EH (cell line): ENCODE results near the gene HDAC7.
"Not testable (repeated sequence)": the region's sequence is repeated elsewhere in the genome, so short reads cannot be mapped to it uniquely, and the experiment has no call there.

Experiments
- DNase-seq: peaks from one replicate; pipeline ENCODE4 v3.0.0-alpha.2; 2015; ENCODE audit warnings: low read depth

HDAC7 gene

DNA sequence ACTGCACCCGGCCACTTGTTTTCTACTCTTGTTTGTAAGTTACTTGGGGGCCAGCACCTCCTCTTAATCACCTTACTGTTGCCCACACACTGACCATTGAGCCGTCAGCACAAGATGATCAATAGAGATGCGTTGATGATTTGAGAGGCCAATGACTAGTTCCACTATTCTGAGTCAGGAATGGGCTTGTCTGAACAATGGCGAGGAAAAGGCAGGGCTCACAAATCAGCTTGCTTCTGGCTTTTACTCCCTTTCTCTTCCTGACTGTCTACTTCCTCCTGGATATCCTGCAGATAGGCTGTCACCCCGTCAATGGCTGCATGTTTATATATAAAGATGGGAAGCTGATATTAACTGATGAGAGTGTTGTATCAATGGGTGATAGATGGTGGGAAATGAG, 29.1 kb upstream of the HDAC7 start:
- no peak for DNase-seq

DNA sequence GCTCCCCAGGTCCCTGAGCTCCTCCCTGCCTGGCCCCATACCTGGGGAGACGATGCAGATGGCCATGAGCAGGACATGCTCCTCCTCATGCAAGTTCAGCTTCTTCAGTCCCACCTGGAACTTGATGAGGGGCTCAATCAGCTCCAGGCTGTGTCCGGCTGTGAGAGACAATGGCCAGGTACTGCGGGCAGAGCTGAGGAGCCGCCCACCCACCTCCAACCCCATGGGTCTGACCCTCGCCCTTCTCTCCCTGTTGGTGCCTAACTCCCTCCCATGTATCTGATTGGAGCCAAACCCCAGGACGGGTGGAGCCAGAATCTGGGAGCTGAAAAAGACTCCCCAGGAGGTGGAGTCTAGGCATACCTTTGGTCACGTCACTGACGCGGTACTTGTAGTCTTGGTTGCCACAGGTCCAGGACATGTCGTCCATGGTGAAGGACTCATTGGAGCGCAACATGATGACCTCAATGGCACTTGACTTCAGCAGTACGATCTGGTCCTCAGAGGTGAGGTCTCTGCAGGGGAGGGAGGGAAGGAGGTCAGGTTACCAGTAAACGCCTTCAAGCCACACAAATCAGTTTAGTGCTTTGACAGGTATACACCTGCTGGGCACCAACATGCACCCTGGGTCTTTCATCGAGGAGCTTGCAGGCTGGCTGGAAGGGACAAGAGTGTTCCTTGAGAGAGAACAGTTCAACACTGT, 26.7 kb upstream of the HDAC7 start:
- no peak for DNase-seq

DNA sequence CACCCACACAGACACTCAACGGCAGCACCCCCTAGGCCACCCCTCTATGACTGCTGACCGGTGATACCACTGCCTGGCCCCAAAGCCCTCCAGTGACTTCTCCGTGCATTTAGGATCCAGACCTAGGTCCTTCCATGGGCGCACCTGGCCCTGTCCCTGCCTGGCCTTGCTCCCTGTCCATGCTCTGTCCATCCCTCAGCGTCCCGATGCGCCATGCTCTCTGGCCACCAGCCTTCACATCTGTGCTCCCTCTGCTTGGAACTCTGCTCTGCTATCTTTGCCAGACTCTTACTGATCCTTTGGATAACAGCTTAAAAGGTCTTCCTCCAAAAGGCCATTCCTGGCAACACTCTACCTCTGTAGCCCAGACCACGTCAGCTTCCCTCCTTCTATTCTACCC, 25.4 kb upstream of the HDAC7 start:
- no peak for DNase-seq

DNA sequence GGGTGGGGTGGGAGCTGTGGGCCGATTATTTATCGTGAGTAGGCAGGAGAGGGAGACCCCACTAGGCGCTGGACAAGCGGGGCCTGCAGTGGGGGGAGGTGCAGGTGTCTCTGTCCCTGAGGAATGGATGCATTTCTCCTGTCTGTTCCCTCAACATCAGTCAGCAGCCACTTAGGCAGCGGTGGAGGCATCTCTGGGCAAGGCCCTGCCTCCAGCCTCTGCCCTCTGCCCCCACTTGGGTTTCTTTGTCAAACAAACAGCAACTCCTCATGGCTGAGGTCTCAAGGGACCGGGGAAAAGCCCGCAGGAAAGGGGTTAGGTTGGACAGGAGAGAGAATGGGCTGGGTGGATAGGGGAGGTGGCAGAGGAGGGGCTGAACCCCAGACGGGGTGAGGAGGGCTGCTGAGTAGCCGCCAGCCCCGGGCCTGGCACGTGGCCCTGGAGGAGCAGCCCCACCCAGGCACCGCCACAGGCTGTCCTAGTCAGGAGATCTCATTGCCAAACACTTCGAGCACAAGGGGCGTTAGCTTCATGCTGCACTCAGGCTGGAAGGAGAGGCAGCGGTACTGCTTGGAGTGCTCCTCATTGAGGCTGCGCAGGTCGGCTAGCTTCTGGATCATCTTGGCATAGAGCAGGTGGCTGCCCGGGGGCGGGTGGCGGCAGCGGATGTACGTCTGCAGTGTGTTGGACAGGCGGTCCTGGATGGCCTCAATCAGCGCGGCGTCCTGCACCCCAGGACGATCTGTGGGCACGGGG, 24.7 kb upstream of the HDAC7 start:
- DNase-seq: no peak

DNA sequence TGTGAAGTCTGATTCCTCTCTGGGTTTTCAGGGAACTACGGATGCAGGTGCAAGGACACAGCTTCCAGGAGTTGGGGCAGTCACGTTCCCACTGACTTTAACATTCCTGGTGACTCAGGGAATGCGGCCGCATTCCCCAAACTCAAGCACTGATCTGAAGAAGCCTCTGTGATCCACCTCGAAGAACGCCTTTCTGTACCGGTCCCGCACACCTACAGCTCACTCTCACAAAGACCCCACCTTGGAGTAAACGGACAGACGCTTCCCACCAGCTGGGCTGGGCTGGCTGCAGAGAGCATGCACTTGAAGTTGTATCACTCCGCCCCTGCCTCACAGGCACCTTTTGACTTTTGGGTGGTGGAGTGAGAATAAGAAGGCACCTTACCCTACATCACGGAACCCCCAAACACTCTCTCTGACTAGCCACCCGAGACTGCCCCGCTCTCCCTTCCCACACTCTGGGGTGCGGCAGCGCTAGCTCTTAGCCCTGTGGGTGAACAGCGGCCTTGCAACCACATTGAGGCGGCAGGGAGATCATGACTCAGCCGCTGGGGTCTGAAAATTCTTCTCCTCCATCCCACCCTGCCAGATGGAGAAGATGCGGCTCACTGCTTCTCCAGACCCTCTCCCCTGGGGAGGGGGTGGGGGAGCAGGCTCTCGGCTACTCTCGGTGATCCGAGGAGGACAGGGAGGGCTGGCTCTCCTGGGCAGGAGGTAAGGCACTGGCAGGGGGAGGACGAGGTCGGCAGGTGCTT, 23.7 kb upstream of the HDAC7 start:
- DNase-seq: peak; percentile 26

DNA sequence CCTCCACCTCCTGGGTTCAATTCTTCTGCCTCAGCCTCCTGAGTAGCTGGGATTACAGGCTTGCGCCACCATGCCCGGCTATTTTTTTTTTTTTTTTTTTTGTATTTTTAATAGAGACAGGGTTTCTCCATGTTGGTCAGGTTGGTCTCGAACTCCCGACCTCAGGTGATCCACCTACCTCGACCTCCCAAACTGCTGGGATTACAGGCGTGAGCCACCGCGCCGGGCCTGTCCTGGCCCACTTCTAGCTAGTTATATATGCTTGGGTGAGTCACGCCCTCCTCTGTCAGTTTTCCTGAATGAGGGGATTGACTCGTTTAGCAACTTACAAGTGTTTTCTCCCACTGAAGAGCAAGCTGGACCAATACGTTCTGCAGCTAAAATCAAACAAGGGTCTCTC, 22.8 kb upstream of the HDAC7 start:
- not testable (repeated sequence) for DNase-seq

DNA sequence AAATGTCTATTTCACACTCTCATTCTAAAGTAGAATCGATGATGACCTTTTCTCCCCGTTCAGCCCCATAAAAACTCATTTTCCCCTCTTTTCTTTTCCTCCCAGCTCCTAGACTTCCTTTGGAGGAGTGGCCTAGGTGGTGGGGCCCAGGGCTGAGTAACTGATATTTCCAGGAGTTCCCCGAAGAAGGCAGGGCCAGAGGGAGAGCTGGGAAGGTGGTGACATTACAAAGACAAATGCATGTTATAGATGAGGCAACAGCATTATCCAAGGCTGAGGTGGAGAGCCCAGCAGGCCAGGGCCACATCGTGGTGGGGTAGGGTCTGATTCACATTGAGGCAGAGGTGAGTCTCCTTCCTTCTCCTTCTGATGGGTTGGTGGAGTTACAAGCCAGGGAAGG, 22.2 kb upstream of the HDAC7 start:
- peak; percentile 21 for DNase-seq

DNA sequence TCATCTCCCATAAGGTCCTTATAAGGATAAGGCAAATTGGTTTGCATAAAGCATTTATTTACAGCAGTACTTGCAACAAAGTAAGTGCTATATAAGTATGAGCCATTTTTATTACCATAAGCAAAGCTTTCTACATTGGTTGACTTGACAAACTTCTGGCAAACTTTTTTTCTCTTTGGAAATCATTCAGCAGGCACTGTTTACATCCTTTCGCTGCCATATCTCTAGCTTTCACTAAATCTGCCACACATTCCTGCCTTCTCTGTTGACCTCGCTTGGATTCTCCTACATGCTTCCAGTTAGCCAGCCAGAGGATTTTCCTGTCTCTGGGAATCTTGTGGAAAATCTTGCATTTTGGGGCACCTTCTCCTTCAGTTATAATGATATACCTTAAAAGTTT, 21.8 kb upstream of the HDAC7 start:
- peak; percentile 33 for DNase-seq

DNA sequence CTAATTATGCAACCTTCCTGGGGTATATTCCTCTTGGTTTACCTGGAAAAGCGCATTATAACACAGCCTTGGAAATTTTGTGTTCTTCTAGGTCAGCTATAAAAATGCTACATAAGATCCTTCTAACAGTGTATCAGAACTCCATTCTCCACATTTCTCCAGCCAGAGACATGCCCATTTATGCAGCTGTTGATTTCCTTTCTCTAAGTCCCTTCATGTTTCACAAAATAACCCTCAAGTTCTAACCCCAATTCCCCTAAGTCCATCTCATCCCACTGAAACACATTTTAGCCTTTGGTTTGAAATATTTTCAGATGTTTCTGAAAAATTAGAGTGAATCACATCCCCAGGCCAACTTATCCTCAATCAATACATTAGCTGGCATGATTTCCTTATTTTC, 20.9 kb upstream of the HDAC7 start:
- no peak for DNase-seq

DNA sequence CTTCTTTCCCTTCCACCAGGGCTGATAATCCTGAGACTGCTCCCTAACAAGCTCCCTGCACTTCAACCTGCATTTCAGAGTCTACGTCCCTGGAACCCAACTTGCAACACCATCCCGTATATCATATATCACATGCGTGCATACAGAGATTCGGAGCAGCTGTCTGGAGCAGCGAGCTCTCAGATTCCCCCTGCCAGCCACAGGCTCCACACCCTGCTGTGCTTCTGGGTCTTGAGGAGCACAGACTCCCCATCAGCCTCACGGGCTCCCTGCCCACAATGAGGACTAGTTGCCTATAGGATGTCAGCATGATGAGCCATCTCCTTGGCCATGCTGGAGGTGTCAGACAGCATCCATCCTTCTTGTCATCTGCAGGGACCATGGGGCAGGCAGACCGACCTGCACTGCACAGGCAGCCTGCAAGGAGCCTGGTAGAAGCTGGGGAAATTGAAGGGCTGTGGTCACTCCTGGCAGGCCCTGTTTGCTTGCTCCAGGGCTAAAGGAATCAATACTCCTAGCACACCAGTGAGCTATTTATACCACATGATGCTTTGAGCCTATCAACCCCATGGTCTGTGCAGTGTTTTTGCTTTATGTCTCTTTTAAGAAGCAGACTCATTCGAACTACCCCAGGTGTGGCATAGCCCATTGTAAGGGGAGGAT, 19.6 kb upstream of the HDAC7 start:
- DNase-seq: no peak

DNA sequence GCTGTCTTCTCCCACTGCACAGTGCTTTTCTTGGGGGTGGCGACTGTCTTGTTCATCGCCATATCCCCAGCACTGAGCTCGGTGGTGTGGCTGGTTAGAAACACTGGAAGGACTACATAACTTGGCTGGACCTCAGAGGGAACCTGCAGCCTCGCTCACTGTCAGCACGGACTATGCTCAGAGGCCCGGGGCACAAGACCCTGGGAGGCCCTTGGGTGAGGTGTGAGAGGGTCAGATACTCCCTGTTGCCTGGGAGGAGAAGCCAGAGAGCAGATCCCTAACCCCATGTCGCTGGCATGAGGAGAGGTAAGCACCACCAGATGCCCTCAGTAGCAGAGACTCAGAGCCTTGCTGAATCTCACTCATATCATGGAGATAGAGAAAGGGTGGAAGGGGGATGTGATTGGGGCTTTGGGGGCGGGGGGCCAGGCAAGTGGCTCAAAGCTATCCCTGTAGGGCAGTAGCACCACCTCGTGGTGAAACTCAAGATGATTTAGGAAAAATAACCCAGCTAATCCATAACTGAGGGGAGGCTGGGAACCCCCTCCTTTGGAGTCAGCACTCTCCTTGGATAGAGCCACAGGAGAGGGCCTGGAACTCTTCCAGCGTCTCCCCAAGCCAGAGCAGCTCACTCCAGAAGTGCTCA, 18.7 kb upstream of the HDAC7 start:
- DNase-seq: peak; percentile 57

DNA sequence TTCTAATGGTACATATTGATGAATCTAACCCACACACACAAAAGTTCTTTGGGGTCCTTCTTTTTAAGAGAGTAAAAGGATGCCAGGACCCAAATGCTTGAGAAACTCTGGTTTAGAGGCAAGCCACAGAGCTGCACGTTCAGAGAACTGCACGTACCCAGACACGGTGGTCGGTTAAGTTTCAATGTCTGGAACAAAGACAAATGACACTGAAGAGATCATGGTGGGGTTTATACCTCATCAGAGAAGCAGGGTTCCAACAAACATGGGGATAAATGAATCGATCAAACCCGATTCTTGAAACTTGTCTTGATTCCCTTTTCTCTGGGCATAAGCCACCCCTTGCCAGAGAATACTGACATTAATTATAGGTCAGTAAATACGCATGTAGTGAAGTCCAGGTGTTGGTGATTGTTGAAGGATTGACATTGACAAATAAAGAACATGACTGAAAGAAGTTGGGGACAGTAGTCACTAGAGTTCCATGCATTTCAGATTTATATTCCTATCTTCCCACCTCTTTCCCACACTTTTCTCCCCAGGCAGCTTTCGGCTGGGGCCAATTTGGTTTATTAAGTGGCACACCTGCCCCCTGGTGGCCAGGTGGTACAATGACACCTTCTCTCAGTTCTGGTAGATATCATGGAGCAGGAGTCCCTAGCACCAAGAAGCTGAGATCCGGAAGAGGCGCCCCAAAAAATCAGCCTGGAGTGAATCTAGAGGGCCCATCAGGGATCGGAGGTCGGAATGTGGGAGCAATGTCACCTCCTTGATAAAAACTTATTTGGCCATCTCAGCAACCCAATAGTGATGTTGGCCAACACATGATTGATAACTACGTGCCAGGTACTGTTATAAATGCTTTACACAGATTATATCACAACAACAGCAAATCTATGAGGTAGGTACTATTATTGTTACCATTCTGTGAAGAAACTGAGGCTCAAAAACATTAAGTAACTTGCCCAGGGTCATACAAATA, 17.8 kb upstream of the HDAC7 start:
- peak; percentile 75 for DNase-seq

DNA sequence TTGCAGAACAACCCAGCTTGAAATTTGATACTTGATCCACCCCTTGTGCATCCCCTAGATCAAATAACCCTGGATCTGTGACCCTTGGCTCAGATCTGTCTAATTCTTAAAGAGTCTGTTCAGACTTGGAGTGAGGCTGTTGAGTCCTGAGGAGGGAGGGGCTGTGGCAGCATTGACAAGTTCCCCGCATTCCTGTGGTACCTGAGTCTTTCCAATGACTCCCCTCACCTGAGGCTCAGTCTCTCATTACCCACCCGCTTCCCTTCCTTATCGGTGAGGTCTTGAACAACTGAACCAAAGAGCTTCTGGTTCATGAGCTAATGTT, 16.1 kb upstream of the HDAC7 start:
- DNase-seq: no peak

DNA sequence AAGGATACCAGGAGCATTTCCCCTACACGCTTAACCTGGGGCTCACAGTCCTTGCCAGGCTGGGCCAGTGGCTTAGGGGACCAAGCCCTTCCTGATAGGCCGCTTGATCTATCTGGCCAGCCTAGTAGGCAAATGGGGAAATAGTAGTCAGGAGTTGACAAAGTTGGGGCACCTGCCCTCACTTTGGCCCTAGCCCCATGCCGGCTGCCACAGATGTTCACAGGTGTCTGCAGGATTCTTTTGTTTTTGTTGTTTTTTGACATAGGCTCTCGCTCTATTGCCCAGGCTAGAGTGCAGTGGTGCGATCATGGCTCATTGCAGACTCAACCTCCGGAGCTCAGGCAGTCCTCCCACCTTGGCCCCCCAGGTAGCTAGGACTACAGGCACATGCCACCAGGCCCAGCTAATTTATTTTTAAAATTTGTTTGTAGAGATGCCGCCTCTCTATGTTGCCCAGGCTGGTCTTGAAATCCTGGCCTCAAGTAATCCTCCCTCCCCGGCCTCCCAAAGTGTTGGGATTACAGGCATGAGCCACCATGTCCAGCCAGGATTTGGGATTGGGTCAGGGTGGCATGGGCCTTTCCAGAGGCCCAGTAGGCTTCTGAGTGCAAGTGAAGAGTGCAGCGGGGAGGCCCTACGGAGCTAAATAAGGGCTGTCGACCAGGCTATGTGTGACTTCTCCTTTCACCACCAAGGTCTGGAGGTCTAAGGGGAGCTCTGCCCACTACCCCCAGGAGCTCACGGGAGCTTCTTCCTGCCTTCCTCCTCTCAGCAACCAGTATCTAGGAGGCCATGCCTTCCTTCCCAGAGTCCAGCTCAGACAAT, 15.5 kb upstream of the HDAC7 start:
- DNase-seq: no peak

DNA sequence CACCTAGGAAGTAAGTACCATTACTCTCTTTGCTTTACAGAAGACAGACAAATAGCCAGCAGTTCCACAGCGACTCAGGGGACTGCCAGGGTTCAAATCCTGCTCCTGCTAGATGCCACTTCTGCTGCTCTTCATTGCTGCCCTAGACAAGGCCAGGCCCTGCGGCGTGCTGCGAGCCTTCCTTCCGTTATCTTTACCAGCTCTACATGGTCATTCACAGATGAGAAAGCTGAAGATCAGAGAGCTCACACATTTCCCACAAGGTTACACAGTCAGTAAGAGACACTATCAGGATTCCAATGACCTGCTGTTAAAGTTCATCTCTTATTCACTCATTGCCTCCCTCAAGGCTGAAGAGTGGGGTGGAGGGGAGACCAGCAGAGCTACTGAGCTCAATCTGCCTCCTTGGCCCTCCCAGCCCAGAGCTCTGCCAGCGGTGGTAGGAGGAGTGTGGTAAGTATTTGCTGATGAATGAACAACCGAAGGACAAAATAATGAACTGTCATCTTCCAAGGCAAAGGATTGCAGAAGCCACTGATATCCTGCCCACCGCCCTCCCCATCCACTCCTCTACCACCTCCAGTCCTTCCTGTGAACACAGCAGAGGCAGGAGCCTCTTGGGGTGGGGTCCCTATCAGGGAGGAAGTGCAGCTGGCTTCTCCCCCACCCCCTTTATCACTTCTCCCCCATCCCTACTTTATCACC, 14.6 kb upstream of the HDAC7 start:
- no peak for DNase-seq

DNA sequence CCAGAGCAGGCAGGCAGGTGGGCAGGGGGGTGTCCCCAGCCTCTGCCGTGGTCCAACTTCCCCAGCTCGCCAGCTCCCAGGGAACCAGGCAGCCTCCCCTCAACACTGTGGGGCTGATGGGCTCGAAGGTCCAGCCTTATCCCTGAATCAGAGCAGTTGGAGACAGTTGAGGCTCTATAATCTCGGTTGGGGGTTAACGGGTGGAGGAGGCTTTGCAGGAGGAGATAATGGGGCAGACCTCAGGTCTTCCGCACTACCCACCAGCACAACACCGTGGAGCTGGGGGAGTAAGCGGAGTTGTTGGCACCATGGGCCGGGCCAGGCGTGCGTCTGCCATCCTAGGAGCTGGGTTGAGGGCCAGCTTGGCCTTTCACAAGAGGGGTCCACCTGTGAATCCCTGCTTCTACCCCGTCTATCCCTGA, 13.9 kb upstream of the HDAC7 start:
- no peak for DNase-seq

DNA sequence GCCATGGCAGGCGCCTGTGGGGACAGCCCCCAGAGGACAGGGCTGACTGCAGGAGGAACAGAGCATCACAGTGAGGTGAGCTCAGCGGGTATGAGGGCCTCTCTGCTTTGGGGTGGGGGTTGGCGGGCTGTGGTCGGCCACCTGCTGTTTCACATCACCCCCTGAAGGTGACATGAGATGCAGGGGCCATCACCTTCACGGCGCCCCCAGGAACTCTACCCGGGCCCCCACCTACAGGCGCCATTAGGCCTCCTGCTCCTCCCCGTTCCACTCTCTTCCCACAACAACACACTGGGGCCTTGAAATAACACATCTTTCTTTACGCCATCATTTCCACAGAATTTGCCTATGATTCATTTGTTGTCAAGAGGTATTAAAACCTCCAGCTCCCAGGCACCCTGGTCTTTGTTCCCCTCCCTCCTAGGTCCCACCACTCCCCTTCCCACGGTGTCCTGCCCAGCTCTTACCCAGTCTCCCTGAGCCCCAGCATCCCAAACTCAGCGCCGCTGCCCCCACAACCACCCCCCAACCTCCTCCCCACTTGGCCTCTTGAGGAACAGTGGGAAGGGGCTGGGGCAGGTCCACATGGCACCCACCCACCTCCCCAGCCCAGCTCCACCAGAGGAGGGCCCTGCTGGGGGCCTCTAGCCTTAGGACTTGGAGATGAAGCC, 12.7 kb upstream of the HDAC7 start:
- DNase-seq: no peak

DNA sequence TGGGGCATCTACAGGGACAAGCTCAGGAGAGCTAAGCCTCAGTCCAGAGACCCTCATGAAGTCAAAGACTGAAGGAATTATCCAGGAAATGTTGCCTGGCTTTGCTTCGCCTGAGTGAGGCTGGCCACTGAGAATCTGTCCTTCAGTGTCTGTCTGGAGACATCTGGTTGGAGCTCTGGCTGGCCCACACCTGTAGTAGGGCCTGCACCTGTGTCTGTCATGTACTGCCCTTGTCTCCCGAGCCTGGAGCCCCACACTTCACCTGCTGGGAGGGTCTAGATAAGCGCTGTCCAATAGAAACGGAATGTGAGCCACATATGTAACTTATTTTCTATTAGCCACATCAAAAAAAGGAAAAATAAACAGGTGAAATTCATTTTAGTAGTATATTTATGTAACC, 9.9 kb upstream of the HDAC7 start:
- DNase-seq: no peak

DNA sequence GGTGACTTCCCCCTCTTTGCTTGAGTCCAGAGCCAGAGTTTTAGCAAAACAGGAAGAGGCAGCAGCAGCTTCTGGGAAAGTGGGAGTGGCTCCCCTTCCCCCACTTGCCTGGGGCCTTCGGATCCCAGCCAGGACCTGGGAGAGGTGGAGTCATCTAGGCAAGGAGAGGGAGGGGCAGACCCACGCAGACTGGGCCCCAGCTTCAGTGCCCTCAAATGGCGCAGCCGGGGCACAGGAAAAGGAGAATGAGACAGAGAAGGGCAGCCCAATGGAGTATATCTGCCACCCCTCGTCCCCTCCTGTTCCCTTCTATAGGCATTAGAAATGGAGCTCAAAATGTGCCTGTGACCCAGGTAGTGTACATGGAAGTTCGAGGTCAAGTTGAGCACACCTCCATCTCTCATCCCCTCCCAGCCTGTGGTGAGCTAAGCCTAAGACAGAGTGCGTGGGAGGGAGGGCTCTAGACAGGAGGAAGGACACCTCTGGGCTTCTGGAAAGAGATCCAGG, 9.3 kb upstream of the HDAC7 start:
- DNase-seq: peak; percentile 91
